RWPE2 (cell line): ENCODE results near the gene ZNF579.

ENCODE experiments used
- ATAC-seq: fragments of 200-7000 bp; cut with Tn5 transposase; 3 replicates; pipeline ENCODE4 v1.9.1; 2021; ENCODE audit warnings: low read depth
- DNase-seq: peaks from one replicate; pipeline ENCODE4 v3.0.0-alpha.2; 2020; ENCODE audit warnings: low spot score
- H3K27ac ChIP-seq: fragments of 450-650 bp; 2 replicates; pipeline ENCODE4 v1.5.1; 2017; ENCODE audit warnings: mild to moderate bottlenecking; ENCODE audit not compliant: poor library complexity, severe bottlenecking
- H3K27me3 ChIP-seq: fragments of 250-450 bp; sonication (Bioruptor Pico); 2 replicates; pipeline ENCODE4 v1.5.1; 2021; ENCODE audit warnings: mild to moderate bottlenecking, moderate library complexity; ENCODE audit not compliant: insufficient read depth, poor library complexity, severe bottlenecking
- H3K36me3 ChIP-seq: fragments of 250-450 bp; sonication (Bioruptor Pico); 2 replicates; pipeline ENCODE4 v1.5.1; 2020; ENCODE audit warnings: low read depth, mild to moderate bottlenecking, moderate library complexity
- H3K4me1 ChIP-seq: fragments of 250-450 bp; sonication (Bioruptor Pico); 2 replicates; pipeline ENCODE4 v1.5.1; 2021; ENCODE audit warnings: mild to moderate bottlenecking, moderate library complexity; ENCODE audit not compliant: insufficient read depth, poor library complexity, severe bottlenecking
- H3K4me3 ChIP-seq: fragments of 250-450 bp; sonication (Bioruptor Pico); 2 replicates; pipeline ENCODE4 v1.5.1; 2021; ENCODE audit warnings: mild to moderate bottlenecking, moderate library complexity; ENCODE audit not compliant: severe bottlenecking
- H3K9me3 ChIP-seq: fragments of 250-450 bp; sonication (Bioruptor Pico); 2 replicates; pipeline ENCODE4 v1.5.1; 2021; ENCODE audit warnings: mild to moderate bottlenecking, moderate library complexity; ENCODE audit not compliant: severe bottlenecking
- CTCF ChIP-seq: fragments of 450-650 bp; IDR thresholded peaks from one replicate; pipeline ENCODE4 v1.5.1; 2017; ENCODE audit warnings: mild to moderate bottlenecking, moderate library complexity; ENCODE audit not compliant: poor library complexity, severe bottlenecking

ZNF579 gene

GRCh38 chr19:55580628-55581144 is at the start of gene ZNF579:
Gene ZNF579 (minus strand): TSS chr19:55580848. CDS start chr19:55579639, 1,209 bp downstream.
- Histone ChIP-seq H3K9me3 (no peaks in the 10 kb centered on the region), H3K27ac (peak within 1 kb of the TSS; percentile 70), H3K36me3 (0 out of 2 replicates have a peak, but pooled peaks cover 7% of the 10 kb centered on the region), H3K4me1 (no peaks in the 10 kb centered on the region), H3K27me3 (no peaks in the 10 kb centered on the region), H3K4me3 (peak within 1 kb of the TSS; percentile 93)
- DNase-seq = peak; percentile 82
- ATAC-seq = peak; percentile 73
- TF ChIP-seq CTCF = no peak

- Histone ChIP-seq H3K36me3 (no peaks in the 10 kb centered on the region), H3K27ac (no peak overlapping the region), H3K27me3 (no peaks in the 10 kb centered on the region), H3K4me1 (peaks cover 4% of the 10 kb centered on the region), H3K9me3 (no peaks in the 10 kb centered on the region), H3K4me3 (no peak overlapping the region)
- no peak for TF ChIP-seq CTCF
- DNase-seq (no peak), ATAC-seq (no peak)
These were observed 45.7 kb upstream of the ZNF579 start for GRCh38 chr19:55626350-55626749.

- Histone ChIP-seq H3K9me3 (no peaks in the 10 kb centered on the region), H3K27ac (no peak overlapping the region), H3K4me3 (peak overlapping the region; percentile 41), H3K4me1 (peaks cover 4% of the 10 kb centered on the region), H3K36me3 (no peaks in the 10 kb centered on the region), H3K27me3 (no peaks in the 10 kb centered on the region)
- no peak for ATAC-seq
- TF ChIP-seq CTCF = no peak
- no peak for DNase-seq
These were observed 44.3 kb upstream of the ZNF579 start for GRCh38 chr19:55625004-55625326.

GRCh38 chr19:55624109-55625003 is 43.7 kb upstream of the ZNF579 start, which contains the start of gene ZNF784:
Gene ZNF784 (minus strand): TSS chr19:55624566. CDS start chr19:55624561, 5 bp downstream.
- ATAC-seq = peak; percentile 68
- Histone ChIP-seq H3K9me3 (no peaks in the 10 kb centered on the region), H3K27ac (peak within 1 kb of the TSS; percentile 60), H3K27me3 (no peaks in the 10 kb centered on the region), H3K4me3 (peak within 1 kb of the TSS; percentile 41), H3K4me1 (peaks cover 4% of the 10 kb centered on the region), H3K36me3 (no peaks in the 10 kb centered on the region)
- TF ChIP-seq CTCF = no peak
- DNase-seq = peak; percentile 87

- TF ChIP-seq CTCF = no peak
- ATAC-seq (no peak), DNase-seq (no peak)
- no peak overlapping the region for H3K4me3 ChIP-seq
- H3K27me3 ChIP-seq = no peaks in the 10 kb centered on the region
- peaks cover 4% of the 10 kb centered on the region for H3K4me1 ChIP-seq
- no peaks in the 10 kb centered on the region for H3K9me3 ChIP-seq
- peak overlapping the region; percentile 60 for H3K27ac ChIP-seq
- H3K36me3 ChIP-seq = no peaks in the 10 kb centered on the region
These were observed 42.9 kb upstream of the ZNF579 start for GRCh38 chr19:55623561-55623960.
